Parathyroid adenoma (tissue), 2 donors: ENCODE results near the gene HRH2.

Source experiments
- H2AFZ ChIP-seq: fragments of 300-600 bp; sonication (generic); one replicate; pipeline ENCODE4 v1.7.0; 2017; ENCODE audit warnings: antibody characterized with exemption, mild to moderate bottlenecking
- H3K27ac ChIP-seq: fragments of 300-600 bp; sonication (generic); one replicate; pipeline ENCODE4 v1.7.0; 2017
- H3K27me3 ChIP-seq: fragments of 300-600 bp; sonication (generic); one replicate; pipeline ENCODE4 v1.7.0; 2017; ENCODE audit warnings: low read length; ENCODE audit not compliant: control insufficient read depth, insufficient read depth
- H3K36me3 ChIP-seq: fragments of 300-600 bp; sonication (generic); one replicate; pipeline ENCODE4 v1.7.0; 2017; ENCODE audit warnings: low read length; ENCODE audit not compliant: control insufficient read depth, insufficient read depth
- H3K4me1 ChIP-seq: fragments of 300-600 bp; sonication (generic); one replicate; pipeline ENCODE4 v1.7.0; 2017; ENCODE audit warnings: control low read depth
- H3K4me2 ChIP-seq: fragments of 300-600 bp; sonication (generic); one replicate; pipeline ENCODE4 v1.7.0; 2017; ENCODE audit warnings: low read length
- H3K4me3 ChIP-seq: fragments of 300-600 bp; sonication (generic); one replicate; pipeline ENCODE4 v1.7.0; 2017; ENCODE audit warnings: low read depth, low read length
- H3K79me2 ChIP-seq: fragments of 300-600 bp; sonication (generic); one replicate; pipeline ENCODE4 v1.7.0; 2017; ENCODE audit warnings: control low read depth
- H3K9ac ChIP-seq: fragments of 300-600 bp; sonication (generic); one replicate; pipeline ENCODE4 v1.7.0; 2017; ENCODE audit warnings: mild to moderate bottlenecking
- H3K9me3 ChIP-seq: fragments of 300-600 bp; sonication (generic); one replicate; pipeline ENCODE4 v1.7.0; 2017; ENCODE audit warnings: low read length; ENCODE audit not compliant: control insufficient read depth
- CTCF ChIP-seq: fragments of 300-600 bp; sonication (generic); IDR thresholded peaks from one replicate; pipeline ENCODE4 v1.7.0; 2017; ENCODE audit warnings: antibody characterized with exemption, mild to moderate bottlenecking
- donor health status: primary hyperparathyroidism.

HRH2 gene

GRCh38 chr5:175672976-175673648 is 15.2 kb downstream of the HRH2 start:
- H3K4me1 ChIP-seq, result no peaks in the 10 kb centered on the region
- no peak overlapping the region for H3K4me2 ChIP-seq
- no peak for TF ChIP-seq CTCF
- no peak overlapping the region for H3K4me3 ChIP-seq
- H3K27me3 ChIP-seq, result no peaks in the 10 kb centered on the region
- H2AFZ ChIP-seq, result no peak overlapping the region
- H3K9me3 ChIP-seq, result no peaks in the 10 kb centered on the region
- H3K79me2 ChIP-seq, result no peaks in the 10 kb centered on the region
- no peak overlapping the region for H3K9ac ChIP-seq
- H3K36me3 ChIP-seq, result no peaks in the 10 kb centered on the region
- H3K27ac ChIP-seq, result no peak overlapping the region

- no peak overlapping the region for H3K27ac ChIP-seq
- no peak overlapping the region for H3K4me3 ChIP-seq
- H3K36me3 ChIP-seq, result no peaks in the 10 kb centered on the region
- H3K9ac ChIP-seq, result no peak overlapping the region
- TF ChIP-seq CTCF, result no peak
- H3K9me3 ChIP-seq, result no peaks in the 10 kb centered on the region
- H3K79me2 ChIP-seq, result no peaks in the 10 kb centered on the region
- no peak overlapping the region for H2AFZ ChIP-seq
- H3K27me3 ChIP-seq, result no peaks in the 10 kb centered on the region
- H3K4me2 ChIP-seq, result no peak overlapping the region
- H3K4me1 ChIP-seq, result no peaks in the 10 kb centered on the region
These were observed 17.0 kb downstream of the HRH2 start for GRCh38 chr5:175674731-175675346.

- Histone ChIP-seq H2AFZ (no peak overlapping the region), H3K4me2 (no peak overlapping the region), H3K4me3 (no peak overlapping the region), H3K9me3 (no peaks in the 10 kb centered on the region), H3K27ac (no peak overlapping the region), H3K4me1 (peaks cover 4% of the 10 kb centered on the region), H3K79me2 (no peaks in the 10 kb centered on the region), H3K27me3 (no peaks in the 10 kb centered on the region), H3K9ac (no peak overlapping the region), H3K36me3 (no peaks in the 10 kb centered on the region)
- no peak for TF ChIP-seq CTCF
These were observed 18.0 kb downstream of the HRH2 start for GRCh38 chr5:175675873-175676272.

- Histone ChIP-seq H2AFZ (no peak overlapping the region), H3K36me3 (no peaks in the 10 kb centered on the region), H3K4me3 (no peak overlapping the region), H3K4me1 (peaks cover 18% of the 10 kb centered on the region), H3K9ac (no peak overlapping the region), H3K27ac (no peak overlapping the region), H3K79me2 (no peaks in the 10 kb centered on the region), H3K9me3 (no peaks in the 10 kb centered on the region), H3K4me2 (no peak overlapping the region), H3K27me3 (no peaks in the 10 kb centered on the region)
- TF ChIP-seq CTCF, result no peak
These were observed 19.7 kb downstream of the HRH2 start for GRCh38 chr5:175677571-175677970.

- Histone ChIP-seq H3K4me2 (no peak overlapping the region), H3K36me3 (no peaks in the 10 kb centered on the region), H3K27me3 (no peaks in the 10 kb centered on the region), H3K4me1 (peaks cover 19% of the 10 kb centered on the region), H3K9me3 (no peaks in the 10 kb centered on the region), H3K9ac (no peak overlapping the region), H3K79me2 (no peaks in the 10 kb centered on the region), H3K4me3 (no peak overlapping the region), H3K27ac (no peak overlapping the region), H2AFZ (no peak overlapping the region)
- no peak for TF ChIP-seq CTCF
These were observed 20.2 kb downstream of the HRH2 start for GRCh38 chr5:175678074-175678473.
